Measurements from ENCODE around the gene PDE6H.

Gene PDE6H

DNA sequence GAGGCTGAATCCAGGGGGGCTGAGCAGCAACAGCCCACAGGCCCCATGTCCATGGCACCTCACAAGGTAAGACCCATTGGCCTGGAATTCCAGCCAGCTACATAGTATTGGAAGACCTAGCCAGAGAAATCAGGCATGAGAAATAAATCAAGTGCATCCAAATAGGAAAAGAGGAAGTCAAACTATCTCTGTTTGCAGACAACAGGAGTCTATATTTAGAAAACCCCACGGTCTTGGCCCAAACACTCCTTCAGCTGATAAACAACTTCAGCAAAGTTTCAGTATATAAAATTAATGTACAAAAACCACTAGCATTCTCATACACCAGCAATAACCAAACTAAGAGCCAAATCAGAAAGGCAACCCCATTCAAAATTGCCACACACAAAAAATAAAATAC lies 16.9 kb downstream of the PDE6H start:
- Histone ChIP-seq H3K9ac (ENCODE audit: low read length in 2 of 2) (no peak overlapping the region), H3K27me3 (ENCODE audit: control insufficient read depth in 1 of 2, insufficient read depth in 2 of 2, low read length in 2 of 2) (no peaks in the 10 kb centered on the region), H3K4me1 (ENCODE audit: control insufficient read depth, insufficient read depth, low read length) (no peaks in the 10 kb centered on the region), H3K36me3 (ENCODE audit: control insufficient read depth in 2 of 2, insufficient read depth in 2 of 2, low read length in 2 of 2) (no peaks in the 10 kb centered on the region), H3K9me3 (ENCODE audit: control insufficient read depth in 2 of 2, low read length in 2 of 2) (no peaks in the 10 kb centered on the region), H3K27ac (ENCODE audit: low read length) (no peak overlapping the region), H3K4me3 (ENCODE audit: low read length in 2 of 2) (no peak overlapping the region)

- no peak overlapping the region for H3K9ac ChIP-seq (ENCODE audit: low read length in 2 of 2)
- H3K27ac ChIP-seq (ENCODE audit: low read length): no peak overlapping the region
- no peaks in the 10 kb centered on the region for H3K36me3 ChIP-seq (ENCODE audit: control insufficient read depth in 2 of 2, insufficient read depth in 2 of 2, low read length in 2 of 2)
- no peak overlapping the region for H3K4me3 ChIP-seq (ENCODE audit: low read length in 2 of 2)
- no peaks in the 10 kb centered on the region for H3K9me3 ChIP-seq (ENCODE audit: control insufficient read depth in 2 of 2, low read length in 2 of 2)
- H3K27me3 ChIP-seq (ENCODE audit: control insufficient read depth in 1 of 2, insufficient read depth in 2 of 2, low read length in 2 of 2): no peaks in the 10 kb centered on the region
- no peaks in the 10 kb centered on the region for H3K4me1 ChIP-seq (ENCODE audit: control insufficient read depth, insufficient read depth, low read length)
Observed at GRCh38 chr12:14991069-14991468, 18.2 kb downstream of the PDE6H start.

GRCh38 chr12:14992673-14993072 lies 19.8 kb downstream of the PDE6H start:
- H3K9me3 ChIP-seq (ENCODE audit: control insufficient read depth in 2 of 2, low read length in 2 of 2): no peaks in the 10 kb centered on the region
- H3K9ac ChIP-seq (ENCODE audit: low read length in 2 of 2): no peak overlapping the region
- H3K4me3 ChIP-seq (ENCODE audit: low read length in 2 of 2): no peak overlapping the region
- H3K4me1 ChIP-seq (ENCODE audit: control insufficient read depth, insufficient read depth, low read length): no peaks in the 10 kb centered on the region
- H3K27ac ChIP-seq (ENCODE audit: low read length): no peak overlapping the region
- H3K36me3 ChIP-seq (ENCODE audit: control insufficient read depth in 2 of 2, insufficient read depth in 2 of 2, low read length in 2 of 2): no peaks in the 10 kb centered on the region
- H3K27me3 ChIP-seq (ENCODE audit: control insufficient read depth in 1 of 2, insufficient read depth in 2 of 2, low read length in 2 of 2): no peaks in the 10 kb centered on the region

DNA sequence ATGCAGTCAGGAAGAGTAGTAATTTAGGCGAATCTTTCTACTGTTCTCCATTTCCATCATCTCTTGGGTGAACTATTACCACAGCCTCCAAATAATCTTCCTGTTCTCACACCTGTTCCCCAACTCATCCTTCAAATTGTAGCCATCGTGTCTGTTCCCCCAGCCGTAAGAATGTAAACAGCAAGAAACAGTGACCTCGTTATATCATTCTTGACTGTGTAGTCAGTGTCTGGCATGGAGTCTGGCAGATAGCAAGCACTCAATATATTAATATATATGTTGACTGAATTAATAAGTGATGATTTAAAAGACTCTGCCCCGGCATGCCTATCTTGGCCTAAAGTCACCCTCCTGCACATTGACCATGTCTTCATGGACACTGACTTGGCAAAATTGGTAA lies 20.3 kb downstream of the PDE6H start:
- Histone ChIP-seq H3K27ac (ENCODE audit: low read length) (no peak overlapping the region), H3K27me3 (ENCODE audit: control insufficient read depth in 1 of 2, insufficient read depth in 2 of 2, low read length in 2 of 2) (no peaks in the 10 kb centered on the region), H3K4me1 (ENCODE audit: control insufficient read depth, insufficient read depth, low read length) (no peaks in the 10 kb centered on the region), H3K4me3 (ENCODE audit: low read length in 2 of 2) (no peak overlapping the region), H3K9ac (ENCODE audit: low read length in 2 of 2) (no peak overlapping the region), H3K9me3 (ENCODE audit: control insufficient read depth in 2 of 2, low read length in 2 of 2) (no peaks in the 10 kb centered on the region), H3K36me3 (ENCODE audit: control insufficient read depth in 2 of 2, insufficient read depth in 2 of 2, low read length in 2 of 2) (no peaks in the 10 kb centered on the region)

DNA sequence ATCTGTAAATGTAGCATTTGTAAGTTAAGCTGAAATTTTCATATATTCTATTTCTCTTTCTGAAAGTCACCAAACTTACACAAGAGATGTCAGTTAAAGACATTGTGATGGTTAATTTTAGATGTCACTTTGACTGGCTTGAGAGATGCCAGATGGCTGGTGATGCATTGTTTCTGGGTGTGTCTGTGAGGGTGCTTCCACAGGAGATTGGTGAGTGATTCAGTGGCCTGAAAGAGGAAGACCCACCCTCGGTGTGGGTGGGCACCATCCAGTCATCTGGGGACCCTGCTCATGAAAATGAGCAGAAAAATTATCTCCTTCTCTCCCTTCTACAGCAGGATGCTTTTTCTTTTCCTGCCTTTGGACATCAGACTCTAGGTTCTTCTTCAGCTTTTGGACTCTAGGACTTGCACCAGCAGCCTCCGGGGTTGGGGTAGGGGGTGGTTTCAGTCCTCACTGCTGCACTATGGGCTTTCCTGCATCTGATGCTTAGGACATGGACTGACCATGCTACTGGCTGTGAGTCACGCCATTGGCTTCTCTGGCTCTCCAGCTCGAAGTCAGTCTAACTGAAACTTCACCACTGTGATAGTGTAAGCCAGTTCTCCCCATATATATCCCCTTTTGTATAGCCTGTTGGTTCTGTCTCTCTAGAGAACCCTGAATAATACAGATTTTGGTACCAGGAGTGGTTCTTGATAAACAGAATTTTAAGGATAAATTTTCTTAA lies 20.9 kb downstream of the PDE6H start:
- Histone ChIP-seq H3K9ac (ENCODE audit: low read length in 2 of 2) (no peak overlapping the region), H3K27ac (ENCODE audit: low read length) (no peak overlapping the region), H3K9me3 (ENCODE audit: control insufficient read depth in 2 of 2, low read length in 2 of 2) (no peaks in the 10 kb centered on the region), H3K4me1 (ENCODE audit: control insufficient read depth, insufficient read depth, low read length) (peaks cover 2% of the 10 kb centered on the region), H3K27me3 (ENCODE audit: control insufficient read depth in 1 of 2, insufficient read depth in 2 of 2, low read length in 2 of 2) (no peaks in the 10 kb centered on the region), H3K36me3 (ENCODE audit: control insufficient read depth in 2 of 2, insufficient read depth in 2 of 2, low read length in 2 of 2) (no peaks in the 10 kb centered on the region), H3K4me3 (ENCODE audit: low read length in 2 of 2) (no peak overlapping the region)

DNA sequence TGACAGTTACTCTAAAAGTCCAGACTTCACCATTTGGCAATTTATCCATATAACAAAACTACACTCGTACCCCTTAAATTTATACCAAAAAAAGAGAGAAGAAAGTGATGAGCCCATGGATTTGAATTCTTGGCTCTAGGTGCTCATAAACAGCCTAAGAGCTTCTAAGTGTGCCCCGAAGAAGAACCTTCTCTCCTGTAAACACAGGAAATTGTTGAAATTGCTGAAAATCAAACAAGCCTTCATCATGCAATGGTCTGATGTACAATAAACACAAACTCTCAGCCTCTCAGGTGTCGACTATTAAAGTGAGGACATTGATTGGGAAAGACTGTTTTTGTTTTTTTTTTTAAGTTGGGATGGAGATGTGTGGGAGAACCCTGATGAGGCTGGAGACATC lies 21.8 kb downstream of the PDE6H start:
- no peak overlapping the region for H3K27ac ChIP-seq (ENCODE audit: low read length)
- no peaks in the 10 kb centered on the region for H3K27me3 ChIP-seq (ENCODE audit: control insufficient read depth in 1 of 2, insufficient read depth in 2 of 2, low read length in 2 of 2)
- H3K4me3 ChIP-seq (ENCODE audit: low read length in 2 of 2): no peak overlapping the region
- no peaks in the 10 kb centered on the region for H3K36me3 ChIP-seq (ENCODE audit: control insufficient read depth in 2 of 2, insufficient read depth in 2 of 2, low read length in 2 of 2)
- H3K4me1 ChIP-seq (ENCODE audit: control insufficient read depth, insufficient read depth, low read length): peaks cover 7% of the 10 kb centered on the region
- H3K9me3 ChIP-seq (ENCODE audit: control insufficient read depth in 2 of 2, low read length in 2 of 2): no peaks in the 10 kb centered on the region
- no peak overlapping the region for H3K9ac ChIP-seq (ENCODE audit: low read length in 2 of 2)

- Histone ChIP-seq H3K4me1 (ENCODE audit: control insufficient read depth, insufficient read depth, low read length) (peaks cover 7% of the 10 kb centered on the region), H3K4me3 (ENCODE audit: low read length in 2 of 2) (no peak overlapping the region), H3K27me3 (ENCODE audit: control insufficient read depth in 1 of 2, insufficient read depth in 2 of 2, low read length in 2 of 2) (no peaks in the 10 kb centered on the region), H3K36me3 (ENCODE audit: control insufficient read depth in 2 of 2, insufficient read depth in 2 of 2, low read length in 2 of 2) (no peaks in the 10 kb centered on the region), H3K9ac (ENCODE audit: low read length in 2 of 2) (no peak overlapping the region), H3K27ac (ENCODE audit: low read length) (no peak overlapping the region), H3K9me3 (ENCODE audit: control insufficient read depth in 2 of 2, low read length in 2 of 2) (no peaks in the 10 kb centered on the region)
Observed at GRCh38 chr12:14995583-14996425, 23.0 kb downstream of the PDE6H start.

- no peak overlapping the region for H3K4me3 ChIP-seq (ENCODE audit: low read length in 2 of 2)
- no peaks in the 10 kb centered on the region for H3K27me3 ChIP-seq (ENCODE audit: control insufficient read depth in 1 of 2, insufficient read depth in 2 of 2, low read length in 2 of 2)
- no peaks in the 10 kb centered on the region for H3K9me3 ChIP-seq (ENCODE audit: control insufficient read depth in 2 of 2, low read length in 2 of 2)
- H3K4me1 ChIP-seq (ENCODE audit: control insufficient read depth, insufficient read depth, low read length): peaks cover 21% of the 10 kb centered on the region
- H3K36me3 ChIP-seq (ENCODE audit: control insufficient read depth in 2 of 2, insufficient read depth in 2 of 2, low read length in 2 of 2): no peaks in the 10 kb centered on the region
- no peak overlapping the region for H3K9ac ChIP-seq (ENCODE audit: low read length in 2 of 2)
- no peak overlapping the region for H3K27ac ChIP-seq (ENCODE audit: low read length)
Observed at GRCh38 chr12:14997998-14998397, 25.2 kb downstream of the PDE6H start.

DNA sequence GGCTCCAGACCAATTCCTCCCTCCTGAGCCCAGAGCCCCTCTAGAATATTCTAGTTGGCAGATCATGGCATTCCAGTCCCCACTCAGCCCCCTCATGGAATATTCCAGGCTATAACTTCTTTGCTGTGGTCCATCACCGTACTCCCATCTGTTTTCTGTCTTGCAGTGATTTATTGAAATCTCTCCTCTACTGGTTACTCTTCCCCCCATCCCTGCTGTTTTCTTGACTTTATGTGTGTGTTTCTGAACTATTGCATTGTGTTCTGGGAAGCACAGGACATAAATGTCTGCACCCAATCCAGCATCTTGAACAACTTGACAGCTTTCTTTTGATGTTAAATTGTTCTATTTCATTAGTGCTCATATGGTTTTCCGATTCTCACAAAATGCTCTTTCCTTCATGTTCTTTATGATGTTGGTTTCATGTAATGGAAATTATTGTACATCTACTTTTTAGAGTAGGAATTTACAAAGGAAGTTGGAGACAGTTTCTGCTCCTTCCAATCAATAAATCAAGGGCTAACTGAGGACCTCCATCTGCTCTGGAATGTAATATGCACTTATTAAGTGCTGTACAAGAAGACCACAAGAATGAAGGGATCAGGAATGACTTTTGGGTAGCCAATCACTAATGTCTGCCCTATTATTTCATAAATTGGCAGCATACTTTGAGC lies 26.3 kb downstream of the PDE6H start:
- Histone ChIP-seq H3K36me3 (ENCODE audit: control insufficient read depth in 2 of 2, insufficient read depth in 2 of 2, low read length in 2 of 2) (no peaks in the 10 kb centered on the region), H3K27me3 (ENCODE audit: control insufficient read depth in 1 of 2, insufficient read depth in 2 of 2, low read length in 2 of 2) (no peaks in the 10 kb centered on the region), H3K4me1 (ENCODE audit: control insufficient read depth, insufficient read depth, low read length) (peaks cover 21% of the 10 kb centered on the region), H3K9me3 (ENCODE audit: control insufficient read depth in 2 of 2, low read length in 2 of 2) (no peaks in the 10 kb centered on the region), H3K9ac (ENCODE audit: low read length in 2 of 2) (no peak overlapping the region), H3K4me3 (ENCODE audit: low read length in 2 of 2) (no peak overlapping the region), H3K27ac (ENCODE audit: low read length) (peak overlapping the region; percentile 3)

DNA sequence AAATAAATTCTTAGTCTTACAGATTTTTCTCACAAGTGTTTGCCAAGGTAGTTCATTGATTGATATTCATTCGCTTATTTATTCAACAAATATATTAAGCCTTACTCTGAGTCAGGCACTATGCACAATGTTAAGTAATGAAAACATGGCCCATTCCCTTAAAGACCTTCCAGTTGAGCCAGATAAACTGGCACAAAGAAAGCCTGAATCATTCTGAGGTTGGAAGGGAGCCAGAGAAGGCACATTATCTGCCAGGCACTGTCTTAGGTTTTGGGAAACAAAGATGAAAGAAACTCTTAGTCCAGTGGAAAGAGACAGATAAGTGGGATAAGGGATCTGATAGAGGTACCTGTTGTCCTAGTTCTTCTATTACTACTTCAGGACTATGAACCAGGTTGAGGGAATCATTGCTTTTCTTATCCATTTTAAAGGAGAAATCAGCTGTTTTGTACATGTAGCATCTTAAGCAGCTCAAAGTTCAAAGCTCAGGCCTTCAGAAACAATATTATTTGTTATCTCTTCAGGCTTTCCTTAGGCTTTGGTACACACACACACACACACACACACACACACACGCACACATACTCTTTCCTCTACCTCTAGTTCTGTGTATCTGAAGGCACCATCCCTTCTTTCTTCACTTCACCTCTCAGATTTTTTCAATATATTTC lies 27.0 kb downstream of the PDE6H start:
- Histone ChIP-seq H3K27me3 (ENCODE audit: control insufficient read depth in 1 of 2, insufficient read depth in 2 of 2, low read length in 2 of 2) (no peaks in the 10 kb centered on the region), H3K36me3 (ENCODE audit: control insufficient read depth in 2 of 2, insufficient read depth in 2 of 2, low read length in 2 of 2) (no peaks in the 10 kb centered on the region), H3K9me3 (ENCODE audit: control insufficient read depth in 2 of 2, low read length in 2 of 2) (no peaks in the 10 kb centered on the region), H3K9ac (ENCODE audit: low read length in 2 of 2) (no peak overlapping the region), H3K4me1 (ENCODE audit: control insufficient read depth, insufficient read depth, low read length) (peaks cover 21% of the 10 kb centered on the region), H3K4me3 (ENCODE audit: low read length in 2 of 2) (no peak overlapping the region), H3K27ac (ENCODE audit: low read length) (no peak overlapping the region)
